NCI-H146 treated with DMSO at 0.1 percent for 48 hours (cell line): Measurements from ENCODE around the gene LIN28B.
"Not testable (repeated sequence)": the region's sequence is repeated elsewhere in the genome, so short reads cannot be mapped to it uniquely, and the experiment has no call there.

Experiments
- DNase-seq: peaks from one replicate; lab custom pipeline; 2025; ENCODE audit not compliant: unreplicated experiment; lab: John Stamatoyannopoulos, UW

LIN28B gene

GRCh38 chr6:104956731-104957294 lies at the start of gene LIN28B:
TSS of gene LIN28B (plus strand) at chr6:104957107. CDS start at chr6:104957251, 144 bp downstream.
- no peak for DNase-seq

GRCh38 chr6:104908031-104908887 lies 48.6 kb upstream of the LIN28B start:
- DNase-seq, result no peak

- DNase-seq, result no peak
Measured at GRCh38 chr6:104908888-104909525, 47.9 kb upstream of the LIN28B start.

- DNase-seq, result no peak
Measured at GRCh38 chr6:104921896-104922295, 35.0 kb upstream of the LIN28B start.

- DNase-seq, result no peak
Measured at GRCh38 chr6:104928141-104928540, 28.8 kb upstream of the LIN28B start.

- no peak for DNase-seq
Measured at GRCh38 chr6:104929353-104929752, 27.6 kb upstream of the LIN28B start.

GRCh38 chr6:104930939-104931338 lies 26.0 kb upstream of the LIN28B start:
- no peak for DNase-seq

- DNase-seq, result peak; percentile 68
Measured at GRCh38 chr6:104936766-104937535, 20.0 kb upstream of the LIN28B start.

GRCh38 chr6:104940238-104940892 lies 16.5 kb upstream of the LIN28B start:
- DNase-seq, result no peak

GRCh38 chr6:104940893-104941728 lies 15.8 kb upstream of the LIN28B start:
- no peak for DNase-seq

- DNase-seq, result no peak
Measured at GRCh38 chr6:104941729-104942091, 15.2 kb upstream of the LIN28B start.

GRCh38 chr6:104943781-104944180 lies 13.1 kb upstream of the LIN28B start:
- no peak for DNase-seq

- no peak for DNase-seq
Measured at GRCh38 chr6:104949206-104949605, 7.7 kb upstream of the LIN28B start.

GRCh38 chr6:104951677-104952076 lies 5.2 kb upstream of the LIN28B start:
- no peak for DNase-seq

- no peak for DNase-seq
Measured at GRCh38 chr6:104952911-104953399, 4.0 kb upstream of the LIN28B start.

- DNase-seq, result not testable (repeated sequence)
Measured at GRCh38 chr6:104953400-104954189, 3.3 kb upstream of the LIN28B start.

- DNase-seq, result no peak
Measured at GRCh38 chr6:104954190-104954797, 2.6 kb upstream of the LIN28B start.

GRCh38 chr6:104955491-104955890 lies 1.4 kb upstream of the LIN28B start:
- no peak for DNase-seq
